ENCODE data around the gene PDE6G. TPM values are rescaled to one million over a fixed set of nuclear protein-coding genes. Genes with fewer than 3 reads are reported as not detected.

The PDE6G gene
- total RNA-seq, 4 donors from 2014 or later = 0.98 TPM; not detected in 3

DNA sequence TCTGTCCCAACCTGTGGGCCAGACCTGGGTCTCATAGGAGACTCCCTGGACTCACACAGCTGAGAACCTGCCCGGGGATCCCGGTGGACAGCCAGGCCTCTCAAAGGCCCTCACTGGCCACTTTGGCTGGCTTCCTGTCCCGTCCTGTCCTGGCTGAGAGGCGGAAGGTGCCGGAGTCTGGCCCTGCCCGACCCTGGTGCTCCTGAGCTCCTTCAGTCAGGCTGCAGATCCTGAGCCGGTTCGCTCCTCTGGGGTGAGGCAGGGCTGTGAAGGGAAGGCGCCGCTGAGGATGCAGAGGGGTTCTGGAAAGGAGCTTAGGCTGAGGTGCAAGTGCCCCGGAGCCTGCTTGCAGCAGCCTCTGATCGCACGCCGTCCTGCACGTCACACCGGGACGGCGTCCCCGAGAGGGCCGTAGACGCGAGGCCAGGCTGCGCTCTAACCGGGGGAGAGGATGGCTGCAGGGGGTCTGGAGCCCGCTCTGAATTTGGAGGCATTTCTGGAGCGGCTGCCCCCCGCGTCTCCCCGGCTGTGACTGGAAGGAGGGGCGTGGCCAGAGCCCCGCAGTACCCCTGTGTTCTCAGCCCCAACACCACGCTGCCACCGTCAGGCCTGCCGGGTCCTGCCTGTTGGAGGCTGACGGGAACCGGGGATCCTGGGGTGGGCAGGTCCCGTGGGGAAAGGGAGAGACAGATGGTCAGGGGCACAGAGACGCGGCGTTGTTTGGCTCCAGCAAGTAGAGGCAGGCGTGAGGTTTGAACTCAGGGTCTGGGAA lies 31.6 kb upstream of the PDE6G start:
- intact Hi-C loops (cut with DNase I) = no loop called here
- WGBS = 90% methylated on average over 41 of the region's 41 CpGs
- Histone ChIP-seq H3K27me3 (no peaks in the 10 kb centered on the region), H3K4me1 (peaks cover 15 to 30% (median 24%) of the 10 kb centered on the region in 4 donors), H3K27ac (replicated peaks in 1 of 4) (no peak overlapping the region), H3K4me3 (no peak overlapping the region), H3K36me3 (peaks cover 54 to 79% (median 76%) of the 10 kb centered on the region in 4 donors), H3K9me3 (no peaks in the 10 kb centered on the region)
- TF ChIP-seq EP300 (IDR thresholded peaks at IDR 0.05) = no peak
- no peak for TF ChIP-seq POLR2AphosphoS5 (IDR thresholded peaks at IDR 0.05)
- TF ChIP-seq, protein P1, sequence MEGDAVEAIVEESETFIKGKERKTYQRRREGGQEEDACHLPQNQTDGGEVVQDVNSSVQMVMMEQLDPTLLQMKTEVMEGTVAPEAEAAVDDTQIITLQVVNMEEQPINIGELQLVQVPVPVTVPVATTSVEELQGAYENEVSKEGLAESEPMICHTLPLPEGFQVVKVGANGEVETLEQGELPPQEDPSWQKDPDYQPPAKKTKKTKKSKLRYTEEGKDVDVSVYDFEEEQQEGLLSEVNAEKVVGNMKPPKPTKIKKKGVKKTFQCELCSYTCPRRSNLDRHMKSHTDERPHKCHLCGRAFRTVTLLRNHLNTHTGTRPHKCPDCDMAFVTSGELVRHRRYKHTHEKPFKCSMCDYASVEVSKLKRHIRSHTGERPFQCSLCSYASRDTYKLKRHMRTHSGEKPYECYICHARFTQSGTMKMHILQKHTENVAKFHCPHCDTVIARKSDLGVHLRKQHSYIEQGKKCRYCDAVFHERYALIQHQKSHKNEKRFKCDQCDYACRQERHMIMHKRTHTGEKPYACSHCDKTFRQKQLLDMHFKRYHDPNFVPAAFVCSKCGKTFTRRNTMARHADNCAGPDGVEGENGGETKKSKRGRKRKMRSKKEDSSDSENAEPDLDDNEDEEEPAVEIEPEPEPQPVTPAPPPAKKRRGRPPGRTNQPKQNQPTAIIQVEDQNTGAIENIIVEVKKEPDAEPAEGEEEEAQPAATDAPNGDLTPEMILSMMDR (IDR thresholded peaks at IDR 0.05) = no peak
- TF ChIP-seq POLR2A (IDR thresholded peaks at IDR 0.05; ENCODE audit: low read depth) = no peak
- DNase-seq (ENCODE audit: extremely low spot score) = no peak

DNA sequence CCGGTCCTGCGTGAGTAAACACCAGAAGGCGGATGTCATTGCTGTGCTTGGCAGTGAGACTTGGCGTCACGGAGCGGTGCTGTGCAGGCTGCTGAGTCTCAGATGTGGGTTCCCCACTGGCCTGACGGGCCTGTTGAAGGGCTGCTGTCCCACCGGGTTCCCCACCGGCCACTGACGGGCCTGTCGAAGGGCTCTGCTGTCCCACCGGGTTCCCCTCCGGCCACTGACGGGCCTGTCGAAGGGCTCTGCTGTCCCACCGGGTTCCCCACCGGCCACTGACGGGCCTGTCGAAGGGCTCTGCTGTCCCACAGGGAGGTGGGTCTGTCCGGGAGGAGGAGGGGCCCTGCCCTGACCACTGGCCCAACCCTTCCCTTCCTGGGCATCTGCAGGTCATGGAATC lies 30.3 kb upstream of the PDE6G start:
- Histone ChIP-seq H3K9me3 (no peaks in the 10 kb centered on the region), H3K27me3 (no peaks in the 10 kb centered on the region), H3K4me1 (peaks cover 23 to 44% (median 38%) of the 10 kb centered on the region in 4 donors), H3K36me3 (peaks cover 44 to 67% (median 65%) of the 10 kb centered on the region in 4 donors), H3K4me3 (no peak overlapping the region), H3K27ac (replicated peaks in 1 of 4) (no peak overlapping the region)
- no peak for TF ChIP-seq EP300 (IDR thresholded peaks at IDR 0.05)
- TF ChIP-seq, protein P1 (IDR thresholded peaks at IDR 0.05) = no peak
- TF ChIP-seq POLR2AphosphoS5 (IDR thresholded peaks at IDR 0.05) = no peak
- no peak for TF ChIP-seq POLR2A (IDR thresholded peaks at IDR 0.05; ENCODE audit: low read depth)
- DNase-seq (ENCODE audit: extremely low spot score) = no peak
- 92% methylated on average over 7 of the region's 20 CpGs for WGBS
- intact Hi-C loops (cut with DNase I) = no loop called here

DNA sequence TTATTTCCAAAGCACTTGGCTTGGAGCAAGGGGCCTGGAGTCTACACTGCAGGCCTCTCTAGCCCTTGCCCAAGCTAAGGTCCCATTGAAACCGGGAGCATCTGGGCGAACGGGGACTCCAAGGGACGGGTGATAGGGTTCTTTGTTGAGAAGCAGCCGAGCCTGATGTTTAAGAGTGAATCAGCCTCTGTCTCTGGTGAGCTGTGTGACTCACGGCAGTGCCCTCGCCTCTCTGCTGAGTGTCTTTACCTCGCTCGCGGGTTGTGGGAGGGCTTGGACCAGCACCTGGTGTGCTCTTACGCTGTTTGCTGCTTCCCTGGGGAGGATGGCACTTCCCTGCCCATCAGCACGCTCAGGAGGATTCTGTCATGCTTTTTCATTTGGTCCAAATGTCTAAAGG lies 28.8 kb upstream of the PDE6G start:
- WGBS = 78% methylated on average over 10 of the region's 12 CpGs
- intact Hi-C loops (cut with DNase I) = no loop called here
- H3K27me3 ChIP-seq = no peaks in the 10 kb centered on the region
- no peaks in the 10 kb centered on the region for H3K9me3 ChIP-seq
- TF ChIP-seq EP300 (IDR thresholded peaks at IDR 0.05) (no peak), POLR2AphosphoS5 (IDR thresholded peaks at IDR 0.05) (no peak), POLR2A (IDR thresholded peaks at IDR 0.05; ENCODE audit: low read depth) (no peak)
- TF ChIP-seq, protein P1 (IDR thresholded peaks at IDR 0.05) = no peak
- no peak for DNase-seq (ENCODE audit: extremely low spot score)
- H3K36me3 ChIP-seq = peaks cover 32 to 67% (median 56%) of the 10 kb centered on the region in 4 donors
- peaks cover 23 to 47% (median 39%) of the 10 kb centered on the region in 4 donors for H3K4me1 ChIP-seq
- H3K4me3 ChIP-seq = peak overlapping the region; percentile 69 to 100 (median 98)
- peak overlapping the region in 2 of 4 donors; percentile 79 to 91 for H3K27ac ChIP-seq (replicated peaks in 1 of 4)

DNA sequence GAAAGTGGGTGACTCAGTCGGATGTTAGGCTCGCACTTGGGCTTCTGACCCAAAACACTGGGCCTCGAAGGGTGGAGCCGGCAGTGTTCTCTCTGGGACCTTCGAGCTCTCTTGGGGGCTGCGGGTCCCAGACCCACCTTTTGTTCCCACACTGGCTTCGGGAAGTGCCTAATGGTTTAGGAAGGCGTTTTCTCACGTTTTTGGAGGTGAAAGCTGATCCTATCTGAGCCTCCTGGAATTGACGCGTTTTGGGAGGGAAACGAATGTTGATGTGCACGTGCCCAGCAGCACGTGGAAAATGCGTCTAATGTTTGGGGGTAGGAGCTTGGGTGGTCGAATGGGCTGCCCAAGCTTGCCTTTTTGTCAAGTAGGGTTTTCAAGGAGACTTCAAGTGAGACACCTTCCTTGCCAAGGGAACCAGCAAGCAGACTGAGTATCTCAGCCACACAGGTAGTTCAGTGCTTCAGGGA lies 28.1 kb upstream of the PDE6G start:
- Histone ChIP-seq H3K4me3 (peak overlapping the region; percentile 69 to 100 (median 98)), H3K4me1 (peaks cover 26 to 47% (median 39%) of the 10 kb centered on the region in 4 donors), H3K27me3 (no peaks in the 10 kb centered on the region), H3K27ac (replicated peaks in 1 of 4) (peak overlapping the region; percentile 79 to 91 (median 88)), H3K9me3 (no peaks in the 10 kb centered on the region), H3K36me3 (peaks cover 32 to 62% (median 49%) of the 10 kb centered on the region in 4 donors)
- no peak for TF ChIP-seq POLR2A (IDR thresholded peaks at IDR 0.05; ENCODE audit: low read depth)
- no peak for TF ChIP-seq EP300 (IDR thresholded peaks at IDR 0.05)
- TF ChIP-seq, protein P1 (IDR thresholded peaks at IDR 0.05) = no peak
- no peak for TF ChIP-seq POLR2AphosphoS5 (IDR thresholded peaks at IDR 0.05)
- 7% methylated on average over 7 of the region's 16 CpGs for WGBS
- DNase-seq (ENCODE audit: extremely low spot score) = no peak
- intact Hi-C loops (cut with DNase I) = no loop called here
